HCT116 (cell line): ENCODE results near the gene EDN1. TPM values are rescaled to one million over a fixed set of nuclear protein-coding genes. Genes with fewer than 3 reads are reported as not detected.

Experiments
- ATAC-seq: fragments of 200-7000 bp; cut with Tn5 transposase; 2 replicates; pipeline ENCODE4 v1.9.1; 2020; ENCODE audit warnings: mild to moderate bottlenecking, moderate library complexity
- BruUV-seq: library from RNA; stranded (reverse); fragments of 400-500 nt; replicated peaks from 2 replicates; lab custom pipeline; 2021; lab: Mats Ljungman, UMichigan
- CTCF ChIA-PET: fragments of 300-600 bp; sonication (Branson Sonifier 250); formaldehyde crosslinking; loops from one replicate; lab custom pipeline; 2021; ENCODE audit warnings: antibody characterized with exemption; lab: Charles Lee
- POLR2A ChIA-PET: fragments of 300-600, 350-600 bp; sonication (Branson Sonifier 250); formaldehyde crosslinking; loops from one replicate; lab custom pipeline; 2021; ENCODE audit warnings: antibody characterized with exemption; lab: Charles Lee
- RAD21 ChIA-PET, 2 experiments: fragments of 300-600 bp; sonication (Branson Sonifier 250); formaldehyde crosslinking; loops; one replicate each; lab custom pipeline; 2023; ENCODE audit warnings: low total read pairs in 2 of 2; ENCODE audit not compliant: uncharacterized antibody in 2 of 2, unreplicated experiment in 2 of 2, low non-redundant PET in 1 of 2; lab: Charles Lee
- DNase-seq: peaks from one replicate; pipeline ENCODE4 v3.0.0-alpha.2; 2010; ENCODE audit warnings: low read depth, low spot score
- H2AFZ ChIP-seq: fragments of 200-600 bp; shearing (Covaris generic), sonication (generic); 2 replicates; pipeline ENCODE4 v1.6.1; 2017; ENCODE audit warnings: low read depth, mixed run types, mixed read lengths, antibody characterized with exemption, low read length; ENCODE audit not compliant: poor library complexity, severe bottlenecking
- H3K27ac ChIP-seq: 2 replicates; pipeline ENCODE4 v1.5.1; 2012; ENCODE audit warnings: low read depth, low read length
- H3K27me3 ChIP-seq: fragments of 200-600 bp; sonication (generic); 2 replicates; pipeline ENCODE4 v1.6.1; 2016; ENCODE audit warnings: mixed run types, low read length, mixed read lengths; ENCODE audit not compliant: insufficient read depth
- H3K36me3 ChIP-seq, 2 experiments: fragments of 200-500 bp in 1 of 2; fragments of 200-600 bp in 1 of 2; sonication (Bioruptor generic) in 1 of 2; sonication (generic) in 1 of 2; 2 replicates each; pipeline versions ENCODE4 v1.5.1 to v1.6.1; 2014 to 2016; ENCODE audit warnings: low read length in 2 of 2, inconsistent platforms in 1 of 2, mixed read lengths in 1 of 2, mixed run types in 1 of 2; ENCODE audit not compliant: insufficient read depth in 2 of 2, control insufficient read depth in 1 of 2
- H3K4me1 ChIP-seq, 2 experiments: fragments of 200-600 bp in 1 of 2; sonication (generic) in 1 of 2; 2 replicates each; pipeline versions ENCODE4 v1.5.1 to v1.6.1; 2012 to 2017; ENCODE audit warnings: low read length in 2 of 2, inconsistent platforms in 1 of 2, mild to moderate bottlenecking in 1 of 2, mixed read lengths in 1 of 2, mixed run types in 1 of 2, moderate library complexity in 1 of 2; ENCODE audit not compliant: insufficient read depth in 2 of 2, control insufficient read depth in 1 of 2
- H3K4me2 ChIP-seq: fragments of 200-600 bp; sonication (generic); 2 replicates; pipeline ENCODE4 v1.6.1; 2017; ENCODE audit warnings: mixed run types, low read length, mixed read lengths
- H3K4me3 ChIP-seq, 2 experiments: fragments of 200-600 bp in 1 of 2; sonication (generic) in 1 of 2; replicated peaks in 1 of 2; 2 replicates each; pipeline ENCODE4 v1.5.1; 2011 to 2016; ENCODE audit warnings: low read length in 2 of 2, control low read depth in 1 of 2, low read depth in 1 of 2, mild to moderate bottlenecking in 1 of 2, mixed read lengths in 1 of 2, mixed run types in 1 of 2
- H3K79me2 ChIP-seq: fragments of 200-600 bp; sonication (generic); 2 replicates; pipeline ENCODE4 v1.6.1; 2017; ENCODE audit warnings: mild to moderate bottlenecking, mixed run types, low read length, moderate library complexity, mixed read lengths; ENCODE audit not compliant: insufficient read depth
- H3K9ac ChIP-seq: fragments of 200-600 bp; sonication (generic); 2 replicates; pipeline ENCODE4 v1.6.1; 2016; ENCODE audit warnings: low read length, mixed read lengths
- H3K9me2 ChIP-seq: fragments of 200-600 bp; sonication (generic), shearing (Covaris generic); 2 replicates; pipeline ENCODE4 v1.6.1; 2017; ENCODE audit warnings: mixed run types, mild to moderate bottlenecking, moderate library complexity; ENCODE audit not compliant: insufficient read depth
- H3K9me3 ChIP-seq, 2 experiments: fragments of 200-500 bp in 1 of 2; fragments of 200-600 bp in 1 of 2; sonication (Bioruptor generic) in 1 of 2; sonication (generic) in 1 of 2; 2 replicates each; pipeline ENCODE4 v1.6.1; 2014 to 2017; ENCODE audit warnings: low read length in 2 of 2, mixed read lengths in 2 of 2, inconsistent platforms in 1 of 2, low read depth in 1 of 2, mild to moderate bottlenecking in 1 of 2, mixed run types in 1 of 2, moderate library complexity in 1 of 2; ENCODE audit not compliant: control insufficient read depth in 1 of 2, insufficient read depth in 1 of 2
- H4K20me1 ChIP-seq: fragments of 200-600 bp; sonication (generic), shearing (Covaris generic); 2 replicates; pipeline ENCODE4 v1.6.1; 2017; ENCODE audit warnings: mixed run types, mild to moderate bottlenecking, moderate library complexity; ENCODE audit not compliant: insufficient read depth
- EZH2 ChIP-seq: fragments of 200-600 bp; sonication (generic); IDR thresholded peaks from 2 replicates; pipeline ENCODE4 v1.6.1; 2017; ENCODE audit warnings: antibody characterized with exemption, mixed run types
- EZH2phosphoT487 ChIP-seq: fragments of 200-600 bp; IDR thresholded peaks from 2 replicates; pipeline ENCODE4 v1.6.1; 2018; ENCODE audit warnings: antibody characterized with exemption, borderline replicate concordance
- FOSL1 ChIP-seq: IDR thresholded peaks from 2 replicates; pipeline ENCODE4 v1.6.1; 2012; ENCODE audit warnings: low read depth
- JUND ChIP-seq: IDR thresholded peaks from 2 replicates; pipeline ENCODE4 v1.6.1; 2012
- POLR2A ChIP-seq: IDR thresholded peaks from 2 replicates; pipeline ENCODE4 v1.7.0; 2011; ENCODE audit warnings: borderline replicate concordance; ENCODE audit not compliant: insufficient read depth, insufficient read length; ENCODE audit errors: extremely low read depth
- POLR2AphosphoS5 ChIP-seq: IDR thresholded peaks from 2 replicates; pipeline ENCODE4 v1.6.1; 2011; ENCODE audit warnings: mild to moderate bottlenecking, low read depth, low read length, moderate library complexity
- SIN3A ChIP-seq: IDR thresholded peaks from 2 replicates; pipeline ENCODE4 v1.6.1; 2012; ENCODE audit warnings: low read depth
- SP1 ChIP-seq: IDR thresholded peaks from 2 replicates; pipeline ENCODE4 v1.6.1; 2012; ENCODE audit warnings: low read depth
- SRF ChIP-seq: IDR thresholded peaks from 2 replicates; pipeline ENCODE4 v1.6.1; 2012; ENCODE audit warnings: low read depth
- intact Hi-C: fragments of 100-400 bp; cut with micrococcal nuclease; formaldehyde crosslinking; loops from 2 replicates; pipeline ENCODE4 v1.10.0; 2022
- total RNA-seq: library from RNA; stranded (reverse); gene quantifications from one replicate; pipeline ENCODE4 v1.2.1, GENCODE V29; 2021; ENCODE audit not compliant: unreplicated experiment
- TF ChIP-seq, protein P1 (sequence below): IDR thresholded peaks from 2 replicates; pipeline ENCODE4 v1.6.1; 2011; ENCODE audit warnings: mild to moderate bottlenecking, low read length, moderate library complexity; ENCODE audit not compliant: insufficient replicate concordance; ENCODE audit errors: extremely low read depth
- TF ChIP-seq, protein P2 (sequence below): IDR thresholded peaks from 2 replicates; pipeline ENCODE4 v1.6.1; 2012

The EDN1 gene
- total RNA-seq, 1 experiment from 2014 or later = 0.22 TPM

DNA sequence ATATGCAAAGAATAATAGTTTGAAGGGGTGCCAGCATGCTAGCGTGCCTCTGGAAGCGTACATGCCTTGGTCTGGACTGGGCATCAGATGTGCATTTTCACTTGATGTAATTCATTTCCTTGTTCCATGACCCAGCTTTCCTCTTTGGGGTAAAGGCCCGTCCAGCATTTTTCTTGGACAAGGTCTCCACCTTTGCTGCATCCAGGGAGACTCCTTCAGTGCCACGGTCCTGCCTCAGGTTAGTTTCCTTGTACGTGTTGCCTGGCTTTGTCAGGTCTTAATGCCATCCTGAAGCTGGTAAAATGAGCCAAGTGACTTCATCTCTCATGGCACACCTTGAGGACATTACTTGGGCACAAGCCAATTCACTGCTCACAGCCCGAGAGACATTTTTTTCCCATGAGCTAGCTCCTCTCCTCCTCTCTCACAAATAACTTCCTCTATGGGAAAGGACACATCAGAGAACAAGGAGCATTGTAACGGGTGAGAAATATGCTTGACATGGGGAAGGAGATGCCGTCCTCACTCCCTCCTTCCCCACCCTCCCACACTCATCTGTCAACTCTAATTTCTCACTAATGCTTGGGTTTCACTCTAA is 23.9 kb downstream of the EDN1 start:
- intact Hi-C loops = no loop called here
- TF ChIP-seq EZH2 = no peak
- TF ChIP-seq EZH2phosphoT487 = no peak
- TF ChIP-seq POLR2A = no peak
- TF ChIP-seq POLR2AphosphoS5 = no peak; the same call in 1 of the 2 replicates
- TF ChIP-seq SIN3A = no peak
- TF ChIP-seq SRF = no peak
- peak; percentile 46; the same call in 1 of the 2 replicates for TF ChIP-seq JUND
- peak; percentile 25; the same call in 1 of the 2 replicates for TF ChIP-seq SP1
- TF ChIP-seq, protein P1, sequence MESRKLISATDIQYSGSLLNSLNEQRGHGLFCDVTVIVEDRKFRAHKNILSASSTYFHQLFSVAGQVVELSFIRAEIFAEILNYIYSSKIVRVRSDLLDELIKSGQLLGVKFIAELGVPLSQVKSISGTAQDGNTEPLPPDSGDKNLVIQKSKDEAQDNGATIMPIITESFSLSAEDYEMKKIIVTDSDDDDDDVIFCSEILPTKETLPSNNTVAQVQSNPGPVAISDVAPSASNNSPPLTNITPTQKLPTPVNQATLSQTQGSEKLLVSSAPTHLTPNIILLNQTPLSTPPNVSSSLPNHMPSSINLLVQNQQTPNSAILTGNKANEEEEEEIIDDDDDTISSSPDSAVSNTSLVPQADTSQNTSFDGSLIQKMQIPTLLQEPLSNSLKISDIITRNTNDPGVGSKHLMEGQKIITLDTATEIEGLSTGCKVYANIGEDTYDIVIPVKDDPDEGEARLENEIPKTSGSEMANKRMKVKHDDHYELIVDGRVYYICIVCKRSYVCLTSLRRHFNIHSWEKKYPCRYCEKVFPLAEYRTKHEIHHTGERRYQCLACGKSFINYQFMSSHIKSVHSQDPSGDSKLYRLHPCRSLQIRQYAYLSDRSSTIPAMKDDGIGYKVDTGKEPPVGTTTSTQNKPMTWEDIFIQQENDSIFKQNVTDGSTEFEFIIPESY = no peak
- TF ChIP-seq, protein P2, sequence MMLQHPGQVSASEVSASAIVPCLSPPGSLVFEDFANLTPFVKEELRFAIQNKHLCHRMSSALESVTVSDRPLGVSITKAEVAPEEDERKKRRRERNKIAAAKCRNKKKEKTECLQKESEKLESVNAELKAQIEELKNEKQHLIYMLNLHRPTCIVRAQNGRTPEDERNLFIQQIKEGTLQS = no peak
- TF ChIP-seq FOSL1 = peak; percentile 26; the same call in 1 of the 2 replicates
- peaks cover 0 to 26% of the 10 kb centered on the region in 2 experiments; a peak in 2 of 4 replicates for H3K4me1 ChIP-seq
- H3K9me3 ChIP-seq = peaks cover 4 to 8% of the 10 kb centered on the region in 2 experiments; a peak in 1 of 4 replicates
- POLR2A ChIA-PET = interaction anchor here (1.0 kb wide), 1 partner anchor 16 kb away, joined by 3 read pairs; no protein-coding TSS in a partner anchor
- H3K36me3 ChIP-seq = 0 out of 4 replicates have a peak, but pooled peaks cover 0 to 3% of the 10 kb centered on the region in 2 experiments
- no TSS peak for BruUV-seq
- H3K9ac ChIP-seq = 0 out of 2 replicates have a peak overlapping the region, but pooled peaks have one; percentile 16
- H3K27me3 ChIP-seq = no peaks in the 10 kb centered on the region
- ATAC-seq (peak; percentile 64), DNase-seq (peak; percentile 59)
- RAD21 ChIA-PET = no interaction called here
- H4K20me1 ChIP-seq = no peaks in the 10 kb centered on the region
- no peaks in the 10 kb centered on the region for H3K79me2 ChIP-seq
- peak overlapping the region; percentile 61 for H3K4me2 ChIP-seq
- H3K27ac ChIP-seq = no peak overlapping the region
- H3K9me2 ChIP-seq = no peaks in the 10 kb centered on the region
- H2AFZ ChIP-seq = peak overlapping the region; percentile 86
- CTCF ChIA-PET = interaction anchor here (0.7 to 2.0 kb wide), 3 partner anchors 10 to 25 kb away, joined by 3 to 6 read pairs (median 3); partner anchors contain the start of gene EDN1
- H3K4me3 ChIP-seq = peak overlapping the region in 1 of 2 experiments; percentile 20; a peak in 2 of 4 replicates
